ENCODE data around the gene PDE9A.
"Not testable (repeated sequence)": the region's sequence is repeated elsewhere in the genome, so short reads cannot be mapped to it uniquely, and the experiment has no call there.

The PDE9A gene

GRCh38 chr21:42716074-42716473 is 62.7 kb downstream of the PDE9A start:
- DNase-seq: no peak

GRCh38 chr21:42720484-42720883 is 67.1 kb downstream of the PDE9A start:
- not testable (repeated sequence) for DNase-seq

GRCh38 chr21:42721341-42721824 is 68.0 kb downstream of the PDE9A start:
- no peak for DNase-seq

- no peak for DNase-seq
Observed at GRCh38 chr21:42722153-42722552, 68.7 kb downstream of the PDE9A start.

GRCh38 chr21:42722808-42723473 is 69.5 kb downstream of the PDE9A start:
- DNase-seq: no peak

- DNase-seq: no peak
Observed at GRCh38 chr21:42724226-42724920, 71.0 kb downstream of the PDE9A start.

GRCh38 chr21:42725416-42725930 is 72.1 kb downstream of the PDE9A start:
- DNase-seq: no peak

GRCh38 chr21:42731264-42732032 is 78.0 kb downstream of the PDE9A start:
- no peak for DNase-seq

GRCh38 chr21:42732033-42732410 is 78.6 kb downstream of the PDE9A start:
- no peak for DNase-seq

GRCh38 chr21:42733037-42733627 is 79.7 kb downstream of the PDE9A start:
- DNase-seq: no peak

- DNase-seq: no peak
Observed at GRCh38 chr21:42733874-42734273, 80.5 kb downstream of the PDE9A start.

- DNase-seq: no peak
Observed at GRCh38 chr21:42734323-42734971, 81.0 kb downstream of the PDE9A start.

- no peak for DNase-seq
Observed at GRCh38 chr21:42735061-42735460, 81.6 kb downstream of the PDE9A start.

GRCh38 chr21:42735944-42736343 is 82.5 kb downstream of the PDE9A start:
- DNase-seq: no peak

- DNase-seq: no peak
Observed at GRCh38 chr21:42736646-42737350, 83.4 kb downstream of the PDE9A start.

GRCh38 chr21:42737951-42738590 is 84.7 kb downstream of the PDE9A start:
- DNase-seq: no peak

GRCh38 chr21:42739061-42739931 is 85.9 kb downstream of the PDE9A start:
- DNase-seq: no peak

- DNase-seq: no peak
Observed at GRCh38 chr21:42740405-42740909, 87.0 kb downstream of the PDE9A start.

- no peak for DNase-seq
Observed at GRCh38 chr21:42741066-42741465, 87.6 kb downstream of the PDE9A start.

Data from NK-92 treated with Interleukin-12 subunit alpha and Interleukin-12 subunit beta, amount 100 ng/mL, for 24 hours (cell line).